GM19463 (cell line): ENCODE data around the gene VWA3A.
"Not testable (repeated sequence)": the region's sequence is repeated elsewhere in the genome, so short reads cannot be mapped to it uniquely, and the experiment has no call there.

Source experiments
- ATAC-seq: cut with Tn5 transposase; IDR thresholded peaks from one replicate; pipeline ENCODE4 v1.9.1; 2021; ENCODE audit warnings: mild to moderate bottlenecking, moderate library complexity; ENCODE audit not compliant: unreplicated experiment

VWA3A gene

DNA sequence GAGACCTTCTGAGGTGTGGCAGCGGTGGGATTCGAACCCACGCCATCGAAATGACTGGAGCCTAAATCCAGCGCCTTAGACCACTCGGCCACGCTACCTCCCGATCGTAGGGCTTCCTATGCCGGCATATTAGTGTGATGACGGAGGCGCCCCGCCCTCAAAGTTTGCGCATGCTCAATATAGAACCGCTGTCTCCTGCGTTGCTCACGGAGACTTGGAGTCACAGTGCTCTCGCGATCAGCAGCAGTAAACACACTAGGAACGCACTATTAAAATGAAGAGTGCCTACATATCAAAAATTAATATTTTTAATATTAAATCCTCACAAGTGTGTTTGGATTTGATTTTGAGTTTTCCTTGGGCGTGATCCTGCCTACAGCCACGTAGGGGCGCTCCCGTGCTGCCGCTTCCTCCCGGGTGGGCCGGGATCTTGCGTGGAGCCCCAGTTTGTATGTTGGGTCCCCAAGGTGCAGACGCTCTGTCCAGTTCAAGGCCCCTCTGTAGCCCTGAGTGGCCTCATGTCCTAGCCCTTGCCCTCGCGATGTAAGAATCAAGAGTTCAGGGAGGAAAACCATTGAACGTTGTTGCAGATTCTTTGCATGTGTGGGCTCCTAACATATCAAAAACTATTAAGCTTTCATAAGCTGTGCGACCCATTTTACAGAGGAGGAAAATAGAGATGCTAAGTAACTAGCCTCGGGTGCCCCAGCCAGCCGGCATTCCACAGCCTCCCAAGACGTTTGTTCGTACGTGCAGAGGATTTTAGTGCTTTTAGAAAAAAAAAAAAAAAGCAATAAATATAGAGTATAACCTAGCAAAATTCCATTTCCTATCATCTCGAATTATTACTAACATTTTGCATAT, 103.6 kb downstream of the VWA3A start:
- no peak for ATAC-seq

GRCh38 chr16:22196559-22197168, 104.3 kb downstream of the VWA3A start:
- not testable (repeated sequence) for ATAC-seq

- no peak for ATAC-seq
Measured at GRCh38 chr16:22198547-22199293, 106.4 kb downstream of the VWA3A start.

DNA sequence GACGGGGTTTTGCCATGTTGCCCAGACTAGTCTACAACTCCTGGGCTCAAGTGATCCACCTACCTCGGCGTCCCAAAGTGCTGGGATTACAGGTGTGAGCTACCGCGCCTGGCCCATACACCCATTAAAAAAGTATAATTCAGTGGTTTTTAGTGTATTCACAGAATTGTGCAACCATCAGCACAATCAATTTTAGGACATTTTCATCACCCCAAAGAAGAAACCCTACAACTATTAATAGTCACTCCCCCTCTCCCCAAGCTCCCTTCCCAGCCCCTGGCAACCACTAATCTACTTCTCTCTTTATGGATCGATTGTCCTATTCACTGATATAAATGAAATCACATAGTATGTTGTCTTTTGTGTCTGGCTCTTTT, 109.9 kb downstream of the VWA3A start:
- ATAC-seq: no peak

- ATAC-seq: no peak
Measured at GRCh38 chr16:22203091-22203490, 110.8 kb downstream of the VWA3A start.

DNA sequence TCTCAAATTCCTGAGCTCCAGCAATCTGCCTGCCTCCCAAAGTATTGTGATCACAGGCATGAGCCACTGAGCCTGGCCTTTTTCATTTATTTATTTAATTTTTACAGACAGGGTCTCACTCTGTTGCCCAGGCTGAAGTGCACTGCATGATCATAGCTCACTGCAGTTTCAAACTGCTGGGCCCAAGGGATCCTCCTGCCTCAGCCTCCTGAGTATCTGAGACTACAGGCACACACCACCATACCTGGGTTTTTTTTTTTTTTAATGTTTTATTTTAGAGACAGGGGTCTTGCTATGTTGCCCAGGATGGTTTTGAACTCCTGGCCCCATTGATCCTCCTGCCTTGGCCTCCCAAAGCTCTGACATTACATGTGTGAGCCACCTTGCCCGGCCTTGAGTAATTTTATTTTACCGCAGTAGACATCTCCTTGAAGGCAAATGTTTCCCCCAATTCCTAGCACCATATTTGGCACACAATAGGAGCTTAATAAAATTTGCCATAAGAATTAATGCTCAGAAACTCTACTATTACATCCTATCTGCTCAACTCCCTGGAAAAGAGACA, 111.8 kb downstream of the VWA3A start:
- ATAC-seq: no peak

DNA sequence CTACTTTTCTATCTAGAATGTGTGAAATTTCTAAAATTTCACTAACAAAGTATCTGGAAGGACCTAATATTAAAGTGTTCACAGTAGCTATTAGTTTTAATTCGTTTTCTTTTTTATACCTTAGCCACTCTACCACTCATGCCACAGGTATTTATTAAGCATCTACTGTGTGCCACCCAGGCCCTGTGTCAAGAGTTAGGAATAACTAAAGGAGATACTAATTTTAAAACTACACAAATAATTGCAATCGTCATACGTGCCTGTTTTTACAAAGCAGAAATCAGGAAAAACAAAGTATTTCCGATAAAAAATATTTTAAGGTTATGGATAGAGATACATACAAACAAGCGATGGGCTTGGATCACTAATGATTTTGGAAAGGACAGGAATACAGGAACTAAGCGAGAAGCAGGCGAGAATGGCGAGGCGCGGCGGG, 113.3 kb downstream of the VWA3A start:
- no peak for ATAC-seq

GRCh38 chr16:22206013-22206841, 113.9 kb downstream of the VWA3A start, which contains the start of gene EEF2K:
Gene EEF2K, plus strand, starts transcription at chr16:22206278. Its CDS starts 19,452 bp downstream, at chr16:22225730.
- ATAC-seq: peak; percentile 89
